Activated CD4-positive, alpha-beta T cell treated with anti-CD3 and anti-CD28 coated beads, Interleukin-2, amount 10 ng/mL, durations not matched to agents 7 days and 5 days (primary cell): ENCODE results near the gene KRT83. TPM values are rescaled to one million over a fixed set of nuclear protein-coding genes. Genes with fewer than 3 reads are reported as not detected.
A peak's percentile ranks its signal among the peaks of the same experiment; 100 is the strongest.
"Not testable (repeated sequence)": the region's sequence is repeated elsewhere in the genome, so short reads cannot be mapped to it uniquely, and the experiment has no call there.

Source experiments
- CTCF ChIA-PET: fragments of 350-600 bp; sonication (Branson Sonifier 250); formaldehyde crosslinking; loops from one replicate; lab custom pipeline; 2021; ENCODE audit warnings: antibody characterized with exemption; lab: Charles Lee
- POLR2A ChIA-PET: fragments of 350-600 bp; sonication (Branson Sonifier 250); formaldehyde crosslinking; loops from one replicate; lab custom pipeline; 2021; ENCODE audit warnings: antibody characterized with exemption; lab: Charles Lee
- DNase-seq: peaks from one replicate; pipeline ENCODE4 v3.0.0-alpha.2; 2020
- H3K27ac Mint-ChIP-seq: one replicate; pipeline ENCODE4 v1.8.0; 2021; ENCODE audit warnings: mild to moderate bottlenecking, moderate library complexity, mixed read lengths
- H3K27me3 Mint-ChIP-seq: one replicate; pipeline ENCODE4 v1.8.0; 2021; ENCODE audit warnings: mixed read lengths
- H3K36me3 Mint-ChIP-seq: one replicate; pipeline ENCODE4 v1.8.0; 2021; ENCODE audit warnings: low read depth, mixed read lengths
- H3K4me1 Mint-ChIP-seq: one replicate; pipeline ENCODE4 v1.8.0; 2021; ENCODE audit warnings: mixed read lengths
- H3K4me3 Mint-ChIP-seq: one replicate; pipeline ENCODE4 v1.8.0; 2021; ENCODE audit warnings: mild to moderate bottlenecking, moderate library complexity, mixed read lengths
- H3K9me3 Mint-ChIP-seq: one replicate; pipeline ENCODE4 v1.8.0; 2021; ENCODE audit warnings: mixed read lengths
- total RNA-seq, 2 experiments: library from RNA; stranded (reverse); gene quantifications; one replicate each; pipeline ENCODE4 v1.2.3, GENCODE V29; 2021

The KRT83 gene
- total RNA-seq, 2 experiments from 2014 or later, result not detected

GRCh38 chr12:52322069-52322468 lies 871 bp upstream of the KRT83 start:
- H3K36me3 Mint-ChIP-seq, result no peaks in the 10 kb centered on the region
- peaks cover 28% of the 10 kb centered on the region for H3K27me3 Mint-ChIP-seq
- no peak overlapping the region for H3K27ac Mint-ChIP-seq
- H3K4me1 Mint-ChIP-seq, result peaks cover 4% of the 10 kb centered on the region
- CTCF ChIA-PET, result interaction anchor here (1.1 kb wide), 1 partner anchor 43 kb away, joined by 4 read pairs; no protein-coding TSS in a partner anchor
- H3K9me3 Mint-ChIP-seq, result no peaks in the 10 kb centered on the region
- no peak for DNase-seq
- H3K4me3 Mint-ChIP-seq, result no peak overlapping the region
- POLR2A ChIA-PET, result no interaction called here

DNA sequence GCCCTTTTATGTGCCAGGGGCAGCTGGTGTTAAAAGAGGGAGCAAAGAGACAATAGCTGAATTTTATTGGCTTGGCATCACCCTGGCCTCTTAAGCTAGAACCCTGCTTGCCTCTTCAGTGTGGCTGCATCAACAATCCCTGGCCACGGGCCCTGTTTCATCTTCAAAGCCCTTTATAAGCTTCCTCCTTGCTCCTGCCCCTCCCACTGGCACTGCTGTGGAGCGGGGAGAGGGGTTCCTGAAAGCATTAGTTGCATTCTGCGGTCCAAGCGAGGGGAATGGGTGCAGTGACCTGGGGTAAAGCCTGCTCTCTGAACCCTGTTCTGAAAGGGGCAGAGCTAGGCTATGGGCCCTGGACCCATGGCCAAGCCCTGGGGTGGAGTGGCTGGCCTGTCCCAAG lies 220 bp upstream of the KRT83 start:
- Mint-ChIP-seq H3K4me3 (no peak overlapping the region), H3K36me3 (no peaks in the 10 kb centered on the region), H3K27ac (no peak overlapping the region), H3K9me3 (no peaks in the 10 kb centered on the region), H3K27me3 (peaks cover 28% of the 10 kb centered on the region), H3K4me1 (no peaks in the 10 kb centered on the region)
- DNase-seq, result no peak
- CTCF ChIA-PET, result interaction anchor here (1.1 kb wide), 1 partner anchor 43 kb away, joined by 4 read pairs; no protein-coding TSS in a partner anchor
- POLR2A ChIA-PET, result no interaction called here

DNA sequence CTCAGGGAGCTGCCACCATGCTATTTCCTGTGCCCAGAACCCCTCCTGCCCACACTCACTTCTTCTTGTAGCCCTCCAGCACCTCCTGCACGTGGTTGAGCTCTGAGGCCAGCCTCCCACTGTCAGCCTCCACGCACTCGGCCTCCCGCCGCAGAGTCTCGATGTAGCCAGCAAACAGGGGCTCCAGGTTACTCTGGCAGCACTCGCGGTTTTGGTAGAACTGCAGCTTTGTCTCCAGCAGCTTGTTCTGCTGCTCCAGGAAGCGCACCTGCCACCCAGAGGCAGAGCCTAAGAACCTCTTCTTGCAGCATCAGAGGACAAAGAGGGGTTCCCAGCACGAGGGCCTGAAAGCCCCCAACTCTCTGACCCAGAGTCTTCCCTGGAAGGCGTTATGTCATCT lies 2.1 kb downstream of the KRT83 start:
- H3K36me3 Mint-ChIP-seq, result no peaks in the 10 kb centered on the region
- no peaks in the 10 kb centered on the region for H3K9me3 Mint-ChIP-seq
- no peak overlapping the region for H3K4me3 Mint-ChIP-seq
- no peak overlapping the region for H3K27ac Mint-ChIP-seq
- no peaks in the 10 kb centered on the region for H3K4me1 Mint-ChIP-seq
- ChIA-PET CTCF (interaction anchor here (1.2 to 1.9 kb wide), 2 partner anchors 10 to 133 kb away, joined by 3 to 9 read pairs; no protein-coding TSS in a partner anchor), POLR2A (no interaction called here)
- DNase-seq, result no peak
- peaks cover 23% of the 10 kb centered on the region for H3K27me3 Mint-ChIP-seq

GRCh38 chr12:52318241-52318990 lies 2.8 kb downstream of the KRT83 start:
- Mint-ChIP-seq H3K27me3 (peaks cover 30% of the 10 kb centered on the region), H3K4me1 (no peaks in the 10 kb centered on the region), H3K4me3 (no peak overlapping the region), H3K36me3 (no peaks in the 10 kb centered on the region), H3K27ac (no peak overlapping the region), H3K9me3 (no peaks in the 10 kb centered on the region)
- CTCF ChIA-PET, result interaction anchor here (1.9 kb wide), 1 partner anchor 9 kb away, joined by 9 read pairs; no protein-coding TSS in a partner anchor
- DNase-seq, result no peak
- POLR2A ChIA-PET, result no interaction called here

- no peaks in the 10 kb centered on the region for H3K36me3 Mint-ChIP-seq
- H3K27ac Mint-ChIP-seq, result peak overlapping the region; percentile 44
- CTCF ChIA-PET, result interaction anchor here (1.8 to 1.9 kb wide), 2 partner anchors 8 kb away, joined by 5 to 9 read pairs; no protein-coding TSS in a partner anchor
- no peaks in the 10 kb centered on the region for H3K4me1 Mint-ChIP-seq
- H3K27me3 Mint-ChIP-seq, result peaks cover 33% of the 10 kb centered on the region
- H3K4me3 Mint-ChIP-seq, result no peak overlapping the region
- POLR2A ChIA-PET, result no interaction called here
- no peaks in the 10 kb centered on the region for H3K9me3 Mint-ChIP-seq
- DNase-seq, result no peak
Measured at GRCh38 chr12:52317468-52318052, 3.6 kb downstream of the KRT83 start.

DNA sequence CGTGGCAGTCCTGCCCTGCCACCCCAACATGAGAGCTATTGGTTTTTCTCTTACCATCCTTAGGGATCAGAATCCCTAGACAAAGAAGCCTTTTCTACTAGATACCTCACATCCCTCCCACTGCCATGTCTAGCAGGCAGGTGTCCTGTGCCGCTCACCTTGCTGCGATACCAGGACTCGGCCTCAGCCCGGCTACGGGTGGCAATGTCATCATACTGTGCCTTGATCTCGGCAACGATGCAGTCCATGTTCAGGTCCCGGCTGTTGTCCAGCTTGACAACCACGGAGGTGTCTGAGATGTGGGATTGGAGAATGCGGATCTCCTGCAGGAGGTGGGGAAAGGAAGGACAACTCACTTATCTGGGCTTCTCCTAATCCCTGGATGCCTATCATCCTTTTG lies 4.5 kb downstream of the KRT83 start:
- ChIA-PET CTCF (interaction anchor here (1.8 kb wide), 1 partner anchor 9 kb away, joined by 5 read pairs; no protein-coding TSS in a partner anchor), POLR2A (no interaction called here)
- H3K27ac Mint-ChIP-seq, result no peak overlapping the region
- peaks cover 39% of the 10 kb centered on the region for H3K27me3 Mint-ChIP-seq
- no peaks in the 10 kb centered on the region for H3K4me1 Mint-ChIP-seq
- no peak overlapping the region for H3K4me3 Mint-ChIP-seq
- DNase-seq, result no peak
- no peaks in the 10 kb centered on the region for H3K36me3 Mint-ChIP-seq
- H3K9me3 Mint-ChIP-seq, result no peaks in the 10 kb centered on the region

GRCh38 chr12:52316290-52316689 lies 4.9 kb downstream of the KRT83 start:
- ChIA-PET POLR2A (no interaction called here), CTCF (interaction anchor here (1.2 to 1.8 kb wide), 4 partner anchors 9 to 198 kb away, joined by 3 to 5 read pairs (median 5); no protein-coding TSS in a partner anchor)
- H3K27me3 Mint-ChIP-seq, result peaks cover 43% of the 10 kb centered on the region
- H3K27ac Mint-ChIP-seq, result no peak overlapping the region
- no peaks in the 10 kb centered on the region for H3K36me3 Mint-ChIP-seq
- no peak for DNase-seq
- no peaks in the 10 kb centered on the region for H3K4me1 Mint-ChIP-seq
- no peak overlapping the region for H3K4me3 Mint-ChIP-seq
- H3K9me3 Mint-ChIP-seq, result no peaks in the 10 kb centered on the region

GRCh38 chr12:52315721-52316120 lies 5.5 kb downstream of the KRT83 start:
- H3K27me3 Mint-ChIP-seq, result peaks cover 46% of the 10 kb centered on the region
- POLR2A ChIA-PET, H3K9me3 Mint-ChIP-seq, H3K4me1 Mint-ChIP-seq, H3K36me3 Mint-ChIP-seq, H3K27ac Mint-ChIP-seq, H3K4me3 Mint-ChIP-seq: not testable (repeated sequence)
- CTCF ChIA-PET, result interaction anchor here (0.7 to 1.8 kb wide), 5 partner anchors 10 to 563 kb away, joined by 3 to 5 read pairs (median 5); no protein-coding TSS in a partner anchor
- peak; percentile 46 for DNase-seq

- DNase-seq, result no peak
- peaks cover 48% of the 10 kb centered on the region for H3K27me3 Mint-ChIP-seq
- POLR2A ChIA-PET, result no interaction called here
- no peaks in the 10 kb centered on the region for H3K9me3 Mint-ChIP-seq
- H3K36me3 Mint-ChIP-seq, result no peaks in the 10 kb centered on the region
- H3K4me1 Mint-ChIP-seq, result no peaks in the 10 kb centered on the region
- no peak overlapping the region for H3K4me3 Mint-ChIP-seq
- CTCF ChIA-PET, result no interaction called here
- H3K27ac Mint-ChIP-seq, result no peak overlapping the region
Measured at GRCh38 chr12:52314511-52314910, 6.7 kb downstream of the KRT83 start.

DNA sequence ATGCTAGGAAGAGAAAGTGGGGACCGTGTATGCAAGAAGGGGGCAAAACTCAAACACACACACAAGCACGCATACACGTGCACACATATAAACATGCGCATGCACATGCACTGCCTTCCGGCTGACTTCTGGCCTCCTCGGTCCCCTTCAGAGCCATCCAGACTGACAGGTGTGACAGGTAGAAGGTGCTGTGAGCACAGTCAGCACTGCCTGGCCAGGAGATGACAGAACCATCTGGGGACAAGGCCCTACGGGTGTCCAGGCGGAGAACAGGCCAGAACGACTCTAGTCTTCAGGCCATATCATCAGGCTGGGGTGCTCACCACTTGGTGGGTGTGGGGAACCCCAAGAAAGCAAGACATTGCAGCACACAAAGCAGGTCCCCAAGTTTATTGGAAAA lies 7.3 kb downstream of the KRT83 start:
- POLR2A ChIA-PET, result no interaction called here
- Mint-ChIP-seq H3K9me3 (no peaks in the 10 kb centered on the region), H3K4me3 (no peak overlapping the region), H3K27me3 (peaks cover 50% of the 10 kb centered on the region), H3K4me1 (peaks cover under 1% of the 10 kb centered on the region), H3K27ac (peak overlapping the region; percentile 9), H3K36me3 (no peaks in the 10 kb centered on the region)
- no peak for DNase-seq
- CTCF ChIA-PET, result interaction anchor here (0.9 kb wide), 1 partner anchor 170 kb away, joined by 3 read pairs; no protein-coding TSS in a partner anchor

GRCh38 chr12:52313461-52313860 lies 7.7 kb downstream of the KRT83 start:
- CTCF ChIA-PET, result interaction anchor here (0.9 kb wide), 1 partner anchor 170 kb away, joined by 3 read pairs; no protein-coding TSS in a partner anchor
- Mint-ChIP-seq H3K27me3 (peaks cover 51% of the 10 kb centered on the region), H3K4me3 (no peak overlapping the region), H3K36me3 (no peaks in the 10 kb centered on the region), H3K9me3 (no peaks in the 10 kb centered on the region), H3K27ac (peak overlapping the region; percentile 9), H3K4me1 (peaks cover 4% of the 10 kb centered on the region)
- DNase-seq, result no peak
- POLR2A ChIA-PET, result no interaction called here

GRCh38 chr12:52312086-52312485 lies 9.1 kb downstream of the KRT83 start:
- no peak overlapping the region for H3K4me3 Mint-ChIP-seq

GRCh38 chr12:52311285-52311648 lies 9.9 kb downstream of the KRT83 start:
- Mint-ChIP-seq H3K27ac (no peak overlapping the region), H3K27me3 (peaks cover 71% of the 10 kb centered on the region), H3K36me3 (no peaks in the 10 kb centered on the region), H3K4me1 (peaks cover 5% of the 10 kb centered on the region), H3K4me3 (no peak overlapping the region), H3K9me3 (no peaks in the 10 kb centered on the region)
- DNase-seq, result no peak
- POLR2A ChIA-PET, result no interaction called here
- CTCF ChIA-PET, result interaction anchor here (1.0 to 2.9 kb wide), 7 partner anchors 16 to 524 kb away, joined by 3 to 17 read pairs (median 3); no protein-coding TSS in a partner anchor

More at GRCh38 chr12:52312086-52312485, 9.1 kb downstream of the KRT83 start:
- no peak overlapping the region for H3K27ac Mint-ChIP-seq
- H3K36me3 Mint-ChIP-seq, result no peaks in the 10 kb centered on the region
- POLR2A ChIA-PET, result no interaction called here
- CTCF ChIA-PET, result interaction anchor here (1.0 to 2.9 kb wide), 5 partner anchors 15 to 566 kb away, joined by 3 to 17 read pairs (median 3); no protein-coding TSS in a partner anchor
- no peak for DNase-seq
- no peaks in the 10 kb centered on the region for H3K9me3 Mint-ChIP-seq
- H3K4me1 Mint-ChIP-seq, result peaks cover 4% of the 10 kb centered on the region
- peaks cover 63% of the 10 kb centered on the region for H3K27me3 Mint-ChIP-seq
